Measurements from ENCODE around the gene PUS1. TPM values are rescaled to one million over a fixed set of nuclear protein-coding genes. Genes with fewer than 3 reads are reported as not detected.

The PUS1 gene
- total RNA-seq, 2 experiments from 2014 or later: 43.5 to 78.3 TPM

- CTCF ChIA-PET (ENCODE audit: unreplicated experiment): no interaction called here
- DNase-seq (ENCODE audit: low spot score): no peak
Observed at GRCh38 chr12:131986361-131986760, 57.3 kb downstream of the PUS1 start.

GRCh38 chr12:131986910-131987309, 57.8 kb downstream of the PUS1 start:
- intact Hi-C loops (cut with micrococcal nuclease; ENCODE audit: unreplicated experiment): no loop called here
- POLR2A ChIA-PET: no interaction called here

More at GRCh38 chr12:131986361-131986760, 57.3 kb downstream of the PUS1 start:
- H3K27ac ChIP-seq (ENCODE audit: low read depth, low read length, poor library complexity, severe bottlenecking): no peak overlapping the region
- peaks cover 87% of the 10 kb centered on the region for H3K36me3 ChIP-seq (ENCODE audit: insufficient read depth, low read length)
- H3K4me2 ChIP-seq (ENCODE audit: low read length): no peak overlapping the region
- no peaks in the 10 kb centered on the region for H3K79me2 ChIP-seq (ENCODE audit: insufficient read depth, low read depth, low read length)
- no TSS peak for BruUV-seq (replicated peaks)
- H3K9me2 ChIP-seq (ENCODE audit: insufficient read depth, low read length): no peaks in the 10 kb centered on the region
- no peak for TF ChIP-seq EZH2phosphoT487 (IDR thresholded peaks at IDR 0.05; ENCODE audit: borderline replicate concordance, low read depth, low read length)
- no peak for TF ChIP-seq CTCF (conservative IDR thresholded peaks at IDR 0.05; ENCODE audit: low read length)
- H3K4me3 ChIP-seq (ENCODE audit: low read depth, low read length, poor library complexity, severe bottlenecking): no peak overlapping the region
- no peaks in the 10 kb centered on the region for H4K20me1 ChIP-seq (ENCODE audit: insufficient read depth, low read length)
- H3K9me3 ChIP-seq (ENCODE audit: low read length): no peaks in the 10 kb centered on the region
- no peaks in the 10 kb centered on the region for H3K4me1 ChIP-seq (ENCODE audit: insufficient read depth, low read length, poor library complexity, severe bottlenecking)
- H2AFZ ChIP-seq (ENCODE audit: low read length): no peak overlapping the region
- intact Hi-C loops (cut with micrococcal nuclease; ENCODE audit: unreplicated experiment): no loop called here
- POLR2A ChIA-PET: no interaction called here

GRCh38 chr12:131987552-131987951, 58.5 kb downstream of the PUS1 start:
- Histone ChIP-seq H3K4me3 (ENCODE audit: low read depth, low read length, poor library complexity, severe bottlenecking) (no peak overlapping the region), H3K4me2 (ENCODE audit: low read length) (no peak overlapping the region), H3K36me3 (ENCODE audit: insufficient read depth, low read length) (peaks cover 86% of the 10 kb centered on the region), H3K4me1 (ENCODE audit: insufficient read depth, low read length, poor library complexity, severe bottlenecking) (no peaks in the 10 kb centered on the region), H3K27ac (ENCODE audit: low read depth, low read length, poor library complexity, severe bottlenecking) (no peak overlapping the region), H3K9me3 (ENCODE audit: low read length) (no peaks in the 10 kb centered on the region), H3K79me2 (ENCODE audit: insufficient read depth, low read depth, low read length) (no peaks in the 10 kb centered on the region), H3K9me2 (ENCODE audit: insufficient read depth, low read length) (no peaks in the 10 kb centered on the region), H2AFZ (ENCODE audit: low read length) (no peak overlapping the region), H4K20me1 (ENCODE audit: insufficient read depth, low read length) (no peaks in the 10 kb centered on the region)
- no peak for DNase-seq (ENCODE audit: low spot score)
- TF ChIP-seq EZH2phosphoT487 (IDR thresholded peaks at IDR 0.05; ENCODE audit: borderline replicate concordance, low read depth, low read length): no peak
- no peak for TF ChIP-seq CTCF (conservative IDR thresholded peaks at IDR 0.05; ENCODE audit: low read length)
- ChIA-PET CTCF (ENCODE audit: unreplicated experiment) (no interaction called here), POLR2A (no interaction called here)
- no TSS peak for BruUV-seq (replicated peaks)
- intact Hi-C loops (cut with micrococcal nuclease; ENCODE audit: unreplicated experiment): no loop called here

More at GRCh38 chr12:131986910-131987309, 57.8 kb downstream of the PUS1 start:
- Histone ChIP-seq H3K4me2 (ENCODE audit: low read length) (no peak overlapping the region), H2AFZ (ENCODE audit: low read length) (no peak overlapping the region), H3K27ac (ENCODE audit: low read depth, low read length, poor library complexity, severe bottlenecking) (no peak overlapping the region), H3K4me1 (ENCODE audit: insufficient read depth, low read length, poor library complexity, severe bottlenecking) (no peaks in the 10 kb centered on the region), H3K9me2 (ENCODE audit: insufficient read depth, low read length) (no peaks in the 10 kb centered on the region), H3K36me3 (ENCODE audit: insufficient read depth, low read length) (peaks cover 86% of the 10 kb centered on the region), H3K9me3 (ENCODE audit: low read length) (no peaks in the 10 kb centered on the region), H3K79me2 (ENCODE audit: insufficient read depth, low read depth, low read length) (no peaks in the 10 kb centered on the region), H4K20me1 (ENCODE audit: insufficient read depth, low read length) (no peaks in the 10 kb centered on the region), H3K4me3 (ENCODE audit: low read depth, low read length, poor library complexity, severe bottlenecking) (no peak overlapping the region)
- no TSS peak for BruUV-seq (replicated peaks)
- TF ChIP-seq CTCF (conservative IDR thresholded peaks at IDR 0.05; ENCODE audit: low read length) (no peak), EZH2phosphoT487 (IDR thresholded peaks at IDR 0.05; ENCODE audit: borderline replicate concordance, low read depth, low read length) (no peak)
- no peak for DNase-seq (ENCODE audit: low spot score)
- CTCF ChIA-PET (ENCODE audit: unreplicated experiment): no interaction called here
